ENCODE data around the gene ROBO1.

The ROBO1 gene

DNA sequence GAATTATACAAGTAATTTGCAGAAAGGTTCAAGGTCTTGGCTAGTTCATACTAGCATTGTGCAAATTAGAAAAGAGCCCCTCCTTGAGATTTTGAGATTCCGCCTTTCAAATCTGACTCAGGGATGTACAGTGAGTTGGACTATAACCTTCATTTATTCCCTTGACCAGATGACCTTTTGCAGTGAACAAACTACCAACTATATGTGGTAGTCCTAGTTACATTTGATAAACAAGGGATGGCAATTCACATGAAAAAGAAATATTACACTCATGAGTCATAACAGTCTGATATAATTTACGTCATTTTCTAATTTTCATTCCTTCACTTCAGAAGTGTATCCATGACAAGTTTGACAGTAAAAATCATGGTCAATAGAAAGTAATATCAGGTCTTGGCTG is 860.4 kb downstream of the ROBO1 start:
- no peak for TF ChIP-seq EZH2 (optimal IDR thresholded peaks at IDR 0.05; ENCODE audit: low read depth, low read length)
- TF ChIP-seq EZH2phosphoT487 (IDR thresholded peaks at IDR 0.05; ENCODE audit: low read length), result no peak
- TF ChIP-seq, protein P1, sequence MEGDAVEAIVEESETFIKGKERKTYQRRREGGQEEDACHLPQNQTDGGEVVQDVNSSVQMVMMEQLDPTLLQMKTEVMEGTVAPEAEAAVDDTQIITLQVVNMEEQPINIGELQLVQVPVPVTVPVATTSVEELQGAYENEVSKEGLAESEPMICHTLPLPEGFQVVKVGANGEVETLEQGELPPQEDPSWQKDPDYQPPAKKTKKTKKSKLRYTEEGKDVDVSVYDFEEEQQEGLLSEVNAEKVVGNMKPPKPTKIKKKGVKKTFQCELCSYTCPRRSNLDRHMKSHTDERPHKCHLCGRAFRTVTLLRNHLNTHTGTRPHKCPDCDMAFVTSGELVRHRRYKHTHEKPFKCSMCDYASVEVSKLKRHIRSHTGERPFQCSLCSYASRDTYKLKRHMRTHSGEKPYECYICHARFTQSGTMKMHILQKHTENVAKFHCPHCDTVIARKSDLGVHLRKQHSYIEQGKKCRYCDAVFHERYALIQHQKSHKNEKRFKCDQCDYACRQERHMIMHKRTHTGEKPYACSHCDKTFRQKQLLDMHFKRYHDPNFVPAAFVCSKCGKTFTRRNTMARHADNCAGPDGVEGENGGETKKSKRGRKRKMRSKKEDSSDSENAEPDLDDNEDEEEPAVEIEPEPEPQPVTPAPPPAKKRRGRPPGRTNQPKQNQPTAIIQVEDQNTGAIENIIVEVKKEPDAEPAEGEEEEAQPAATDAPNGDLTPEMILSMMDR (IDR thresholded peaks at IDR 0.05; ENCODE audit: low read length), result no peak
- Histone ChIP-seq H3K27ac (ENCODE audit: low read length) (no peak overlapping the region), H3K9ac (ENCODE audit: low read length) (no peak overlapping the region), H2AFZ (ENCODE audit: low read length) (no peak overlapping the region), H3F3A (ENCODE audit: insufficient read depth, low read length) (no peaks in the 10 kb centered on the region), H3K4me1 (ENCODE audit: low read length) (no peaks in the 10 kb centered on the region), H4K20me1 (ENCODE audit: insufficient read depth, low read length) (no peaks in the 10 kb centered on the region), H3K9me3 (replicated peaks; ENCODE audit: insufficient read depth, low read length) (no peaks in the 10 kb centered on the region), H3K4me2 (ENCODE audit: low read depth, low read length) (no peak overlapping the region), H3K36me3 (replicated peaks; ENCODE audit: insufficient read depth, low read length) (no peaks in the 10 kb centered on the region), H3K27me3 (replicated peaks; ENCODE audit: insufficient read depth, low read length) (no peaks in the 10 kb centered on the region), H3K4me3 (ENCODE audit: low read length) (no peak overlapping the region), H3K9me2 (replicated peaks; ENCODE audit: insufficient read depth, low read length) (no peaks in the 10 kb centered on the region), H3K79me2 (ENCODE audit: low read length) (no peaks in the 10 kb centered on the region)
- no peak for DNase-seq

DNA sequence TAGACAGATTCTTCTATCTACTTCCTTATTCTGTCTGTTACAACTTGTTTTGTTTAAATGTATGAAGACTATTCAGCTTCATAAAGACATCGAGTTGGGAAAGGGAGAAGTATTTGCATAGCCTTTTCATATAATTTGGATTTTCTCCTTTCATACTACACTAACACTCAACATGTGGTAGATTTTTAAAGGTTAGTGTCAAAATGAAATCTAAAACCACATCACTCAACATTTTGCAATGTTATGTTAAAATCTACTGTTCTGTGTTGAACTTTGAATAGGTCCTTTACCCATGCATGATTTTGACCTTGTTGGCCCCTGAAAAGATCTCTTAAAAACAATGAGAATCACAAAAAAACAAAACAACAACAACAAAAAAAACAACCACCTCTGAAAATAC is 860.9 kb downstream of the ROBO1 start:
- Histone ChIP-seq H3K4me3 (ENCODE audit: low read length) (no peak overlapping the region), H3K9me3 (replicated peaks; ENCODE audit: insufficient read depth, low read length) (no peaks in the 10 kb centered on the region), H3K4me2 (ENCODE audit: low read depth, low read length) (no peak overlapping the region), H3K79me2 (ENCODE audit: low read length) (no peaks in the 10 kb centered on the region), H3K36me3 (replicated peaks; ENCODE audit: insufficient read depth, low read length) (no peaks in the 10 kb centered on the region), H3K4me1 (ENCODE audit: low read length) (no peaks in the 10 kb centered on the region), H3F3A (ENCODE audit: insufficient read depth, low read length) (no peaks in the 10 kb centered on the region), H3K27me3 (replicated peaks; ENCODE audit: insufficient read depth, low read length) (no peaks in the 10 kb centered on the region), H3K27ac (ENCODE audit: low read length) (no peak overlapping the region), H4K20me1 (ENCODE audit: insufficient read depth, low read length) (no peaks in the 10 kb centered on the region), H2AFZ (ENCODE audit: low read length) (no peak overlapping the region), H3K9me2 (replicated peaks; ENCODE audit: insufficient read depth, low read length) (no peaks in the 10 kb centered on the region), H3K9ac (ENCODE audit: low read length) (no peak overlapping the region)
- DNase-seq, result no peak
- TF ChIP-seq, protein P1 (IDR thresholded peaks at IDR 0.05; ENCODE audit: low read length), result no peak
- no peak for TF ChIP-seq EZH2 (optimal IDR thresholded peaks at IDR 0.05; ENCODE audit: low read depth, low read length)
- TF ChIP-seq EZH2phosphoT487 (IDR thresholded peaks at IDR 0.05; ENCODE audit: low read length), result no peak

DNA sequence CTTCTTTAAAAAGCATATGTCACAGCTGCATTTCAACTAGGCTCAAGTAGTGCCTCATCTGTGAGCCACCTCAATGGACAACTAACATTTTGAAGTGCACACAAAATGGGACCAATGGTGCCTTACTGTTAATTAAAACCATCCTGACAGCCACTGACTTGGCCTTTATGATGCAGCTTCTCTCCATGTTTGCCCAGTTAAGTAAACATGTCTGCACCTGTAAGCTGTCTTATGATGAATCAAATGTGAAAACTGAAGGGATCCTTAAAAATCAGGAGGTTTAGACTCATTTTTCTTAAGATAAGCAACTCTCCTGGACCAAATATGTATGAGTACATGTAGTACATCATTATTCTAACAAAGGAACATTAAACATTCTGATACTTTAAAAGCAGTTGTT is 861.6 kb downstream of the ROBO1 start:
- Histone ChIP-seq H4K20me1 (ENCODE audit: insufficient read depth, low read length) (no peaks in the 10 kb centered on the region), H3K27ac (ENCODE audit: low read length) (no peak overlapping the region), H3F3A (ENCODE audit: insufficient read depth, low read length) (no peaks in the 10 kb centered on the region), H3K9me3 (replicated peaks; ENCODE audit: insufficient read depth, low read length) (no peaks in the 10 kb centered on the region), H3K4me1 (ENCODE audit: low read length) (no peaks in the 10 kb centered on the region), H3K79me2 (ENCODE audit: low read length) (no peaks in the 10 kb centered on the region), H3K9me2 (replicated peaks; ENCODE audit: insufficient read depth, low read length) (no peaks in the 10 kb centered on the region), H3K36me3 (replicated peaks; ENCODE audit: insufficient read depth, low read length) (no peaks in the 10 kb centered on the region), H3K9ac (ENCODE audit: low read length) (no peak overlapping the region), H2AFZ (ENCODE audit: low read length) (no peak overlapping the region), H3K4me3 (ENCODE audit: low read length) (no peak overlapping the region), H3K27me3 (replicated peaks; ENCODE audit: insufficient read depth, low read length) (no peaks in the 10 kb centered on the region), H3K4me2 (ENCODE audit: low read depth, low read length) (no peak overlapping the region)
- no peak for DNase-seq
- TF ChIP-seq EZH2phosphoT487 (IDR thresholded peaks at IDR 0.05; ENCODE audit: low read length), result no peak
- no peak for TF ChIP-seq EZH2 (optimal IDR thresholded peaks at IDR 0.05; ENCODE audit: low read depth, low read length)
- TF ChIP-seq, protein P1 (IDR thresholded peaks at IDR 0.05; ENCODE audit: low read length), result no peak

Data from MM.1S (cell line).